SK-MEL-5 (cell line): ENCODE data around the gene TTC34. TPM values are rescaled to one million over a fixed set of nuclear protein-coding genes. Genes with fewer than 3 reads are reported as not detected.

Experiments
- DNase-seq: peaks from one replicate; pipeline ENCODE4 v3.0.0-alpha.2; 2016; ENCODE audit warnings: low read depth, low spot score
- in situ Hi-C: cut with HindIII; loops from 2 replicates; pipeline ENCODE4 v1.10.0; 2016; ENCODE audit warnings: low sequenced_read_pairs, high pct_unique_total_duplicates, low pct_unique_long_range_greater_than_20kb
- polyA plus RNA-seq, 2 experiments: library from polyadenylated mRNA; depleted of rRNA; stranded (reverse); fragments of >200 nt; gene quantifications; 2 replicates each; pipeline ENCODE4 v1.2.3, GENCODE V29; 2015
- total RNA-seq: library from RNA; depleted of rRNA; stranded (reverse); fragments of >200 nt; shearing (Covaris generic); gene quantifications from 2 replicates; pipeline ENCODE4 v1.2.3, GENCODE V29; 2014; rRNA removed

TTC34 gene, protein sequence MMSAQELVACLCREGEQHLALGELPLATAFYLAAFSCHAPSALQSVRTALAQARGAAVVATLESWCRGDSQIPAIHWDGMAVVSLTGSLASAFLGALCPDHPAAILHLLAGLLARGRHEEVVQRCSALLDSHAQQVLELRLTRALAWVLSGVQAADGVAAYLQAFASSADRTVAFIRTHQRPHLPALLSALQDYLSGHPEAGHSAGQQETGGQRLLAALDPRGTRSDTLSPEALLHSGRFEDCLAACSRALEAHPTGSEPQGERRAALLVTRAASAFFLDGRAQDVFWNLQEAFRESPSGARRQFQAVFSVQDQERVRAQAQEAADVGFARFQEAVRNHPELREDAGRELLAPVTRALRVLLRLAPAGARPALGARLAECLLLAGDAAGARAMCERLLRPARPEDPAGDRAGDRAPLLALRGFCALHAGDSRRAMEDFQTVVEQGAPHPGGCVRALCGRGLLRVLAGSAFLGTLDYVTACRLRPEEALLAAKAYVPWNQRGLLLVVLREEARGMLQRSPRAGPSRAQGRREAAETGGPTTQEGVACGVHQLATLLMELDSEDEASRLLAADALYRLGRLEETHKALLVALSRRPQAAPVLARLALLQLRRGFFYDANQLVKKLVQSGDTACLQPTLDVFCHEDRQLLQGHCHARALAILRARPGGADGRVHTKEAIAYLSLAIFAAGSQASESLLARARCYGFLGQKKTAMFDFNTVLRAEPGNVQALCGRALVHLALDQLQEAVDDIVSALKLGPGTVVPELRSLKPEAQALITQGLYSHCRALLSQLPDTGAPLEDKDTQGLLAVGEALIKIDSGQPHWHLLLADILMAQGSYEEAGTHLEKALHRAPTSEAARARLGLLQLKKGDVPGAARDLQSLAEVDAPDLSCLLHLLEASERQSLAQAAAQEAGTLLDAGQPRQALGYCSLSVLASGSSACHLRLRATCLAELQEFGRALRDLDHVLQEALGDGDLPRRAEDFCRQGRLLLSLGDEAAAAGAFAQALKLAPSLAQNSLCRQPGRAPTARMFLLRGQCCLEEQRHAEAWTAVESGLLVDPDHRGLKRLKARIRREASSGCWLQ
- 0.03 TPM in 2 replicates for total RNA-seq
- polyA plus RNA-seq (2015; cell fraction: cytosol; rRNA removed): 0.07 and 0.08 TPM in 2 replicates
- 0.96 and 2.1 TPM in 2 replicates for polyA plus RNA-seq (2015; cell fraction: nucleus; rRNA removed)

DNA sequence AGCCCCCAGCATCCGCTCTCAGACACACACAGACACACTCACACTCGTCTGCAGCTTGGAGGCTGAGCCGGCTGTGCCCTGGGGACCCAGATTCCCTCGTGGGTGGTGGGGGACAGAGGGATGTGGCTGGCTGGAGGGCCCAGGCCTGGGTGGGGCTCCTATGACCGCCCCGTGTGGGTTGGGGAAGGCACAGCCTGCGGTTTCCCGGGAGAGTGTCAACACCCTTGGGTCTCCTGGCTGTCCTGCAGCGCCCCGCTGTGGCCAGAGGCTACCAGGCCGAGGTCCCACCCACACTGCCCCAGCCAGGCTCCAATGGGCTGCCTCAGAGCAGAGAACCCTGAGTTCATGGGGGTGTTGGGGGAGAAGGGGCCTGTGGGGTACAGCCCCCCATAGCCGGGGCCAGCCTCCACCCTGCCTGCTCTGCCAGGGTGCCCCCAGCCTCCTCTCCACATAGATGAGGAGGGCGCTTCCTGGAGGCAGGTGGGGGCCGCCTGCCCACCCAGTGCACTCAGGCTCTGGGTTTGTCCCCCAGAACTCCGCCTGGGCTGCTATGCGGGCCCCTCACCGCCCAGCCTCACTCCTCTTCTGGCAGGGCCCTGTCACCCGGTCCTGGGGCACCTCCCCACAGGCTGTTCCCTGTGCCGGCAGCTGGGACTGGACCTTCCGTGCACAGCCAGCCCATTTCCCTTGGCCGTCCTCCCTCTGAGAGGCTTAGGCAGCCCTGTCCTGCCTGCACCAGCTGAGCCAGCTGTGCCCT, at the start of gene TTC34:
Gene TTC34 (minus strand): TSS at position 159 of the 757 bp plus-strand sequence. CDS start 866 bp downstream, outside the sequence.
- in situ Hi-C loops: no loop called here
- DNase-seq: peak; percentile 65

- in situ Hi-C loops: no loop called here
- DNase-seq: no peak
Observed at GRCh38 chr1:2850502-2850901, 49.0 kb upstream of the TTC34 start.

GRCh38 chr1:2848006-2848670, 46.6 kb upstream of the TTC34 start:
- no peak for DNase-seq
- in situ Hi-C loops: no loop called here

DNA sequence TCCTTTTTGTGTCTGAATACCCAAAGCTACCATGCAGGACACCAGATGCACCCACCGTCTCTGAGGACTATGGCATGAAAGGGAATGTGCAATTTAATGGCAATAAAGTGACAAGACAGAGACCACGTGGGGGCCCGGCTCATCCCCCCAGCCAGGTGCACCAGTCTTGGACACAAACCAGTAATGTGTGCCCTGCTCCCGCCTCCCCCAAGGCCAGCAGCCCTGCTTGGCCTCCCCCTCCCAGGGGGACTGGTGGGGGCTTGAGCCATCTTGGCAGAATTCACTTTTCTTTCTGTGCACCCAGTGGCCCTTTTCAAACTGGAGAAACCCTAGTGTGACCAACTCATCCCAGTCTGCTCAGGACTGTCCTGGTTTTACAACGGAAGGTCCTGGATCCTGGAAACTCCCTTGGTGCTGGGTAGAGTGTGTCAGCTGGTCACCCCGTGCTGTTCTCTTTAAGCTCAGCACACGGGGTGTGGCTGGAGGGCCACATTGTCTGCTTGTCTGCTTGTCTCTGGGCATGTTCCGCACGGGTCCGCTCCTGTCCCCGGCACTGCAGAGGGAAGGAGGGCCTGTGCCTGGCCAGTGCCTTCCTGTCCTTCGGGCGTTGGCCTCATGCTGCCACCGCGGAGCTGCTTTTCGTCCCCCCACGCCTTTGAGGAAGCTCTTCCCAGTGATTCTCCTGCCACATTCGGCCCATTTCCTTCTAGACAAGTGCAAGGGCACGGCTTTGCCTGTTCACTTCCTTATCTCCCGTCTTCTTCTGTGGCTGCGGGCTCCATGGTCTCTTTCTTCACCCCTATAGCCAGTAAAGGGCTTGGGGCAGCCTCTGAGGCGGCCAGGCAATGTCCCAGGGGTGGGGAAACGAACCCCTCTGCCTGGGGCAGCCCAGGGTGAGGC, 45.8 kb upstream of the TTC34 start:
- no peak for DNase-seq
- in situ Hi-C loops: no loop called here

GRCh38 chr1:2845869-2846268, 44.4 kb upstream of the TTC34 start:
- in situ Hi-C loops: no loop called here
- DNase-seq: no peak

DNA sequence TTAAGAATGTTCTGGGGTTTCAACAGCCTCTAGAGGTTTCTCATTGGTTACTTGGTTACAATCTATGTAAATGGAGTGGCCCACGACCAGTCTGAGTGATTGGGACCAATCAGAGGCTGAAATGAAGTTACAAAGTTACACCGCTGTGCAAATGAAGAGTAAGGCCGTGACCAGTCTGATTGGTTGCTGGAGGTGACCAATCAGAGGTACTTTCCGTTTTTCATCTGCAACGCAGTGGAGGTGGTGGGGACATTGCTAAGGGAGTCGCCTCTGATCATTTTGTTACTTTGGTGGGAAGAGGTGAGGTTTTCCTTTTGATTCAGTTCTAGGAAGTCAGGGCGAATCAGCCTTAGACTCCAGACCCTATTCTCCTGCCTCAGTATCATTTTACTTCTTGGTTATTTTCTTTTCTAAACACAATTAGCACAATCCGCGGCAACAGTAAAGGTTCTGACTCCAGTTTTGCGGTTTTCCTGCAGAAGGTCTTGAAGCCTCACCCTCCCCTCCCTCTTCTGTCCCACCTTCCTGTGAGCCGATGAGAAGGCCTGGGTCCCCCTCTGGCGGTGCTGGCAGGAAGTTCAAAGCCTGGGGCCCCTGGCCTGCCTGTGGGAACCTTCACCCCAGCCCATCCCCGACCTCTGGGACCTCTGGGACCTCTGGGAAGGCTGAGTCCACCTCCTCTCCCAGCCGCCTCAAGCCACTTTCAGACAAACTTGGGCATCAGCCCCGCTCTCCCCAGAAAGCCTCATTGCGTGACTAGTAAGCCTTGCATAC, 38.7 kb upstream of the TTC34 start:
- in situ Hi-C loops: no loop called here
- DNase-seq: peak; percentile 4

GRCh38 chr1:2837823-2838222, 36.3 kb upstream of the TTC34 start:
- in situ Hi-C loops: no loop called here
- DNase-seq: no peak

- no peak for DNase-seq
- in situ Hi-C loops: no loop called here
Observed at GRCh38 chr1:2837316-2837715, 35.8 kb upstream of the TTC34 start.

DNA sequence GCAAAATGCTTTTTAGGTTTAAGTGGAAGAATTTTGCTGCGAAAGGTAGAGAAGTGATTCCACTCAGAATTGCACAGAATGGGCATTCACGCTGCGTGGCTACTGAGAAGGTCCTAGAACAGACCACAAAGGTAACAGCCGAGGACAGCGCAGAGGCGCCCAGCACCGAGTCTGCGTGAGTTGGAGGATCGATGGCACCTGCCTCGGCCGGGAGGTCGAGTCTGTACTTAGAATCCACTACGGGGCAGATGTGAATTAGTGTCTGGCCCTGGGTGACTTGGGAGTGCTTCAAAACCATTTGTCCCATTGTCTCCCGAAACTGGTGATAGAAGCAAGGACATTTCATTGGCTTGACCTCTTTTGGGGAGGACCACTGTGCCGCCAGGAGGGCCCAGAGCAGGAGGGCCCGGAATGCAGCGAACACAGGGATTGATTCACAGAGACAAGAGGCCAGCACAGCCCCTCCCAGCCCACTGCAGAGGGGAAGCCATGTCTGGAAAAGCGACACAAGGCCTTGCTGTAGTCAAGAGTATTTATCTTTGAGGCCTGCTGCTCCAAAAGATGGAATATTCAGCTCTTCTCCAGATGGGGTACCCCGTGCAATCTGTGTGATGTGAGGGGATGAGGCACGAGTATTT, 35.0 kb upstream of the TTC34 start:
- DNase-seq: no peak
- in situ Hi-C loops: no loop called here

DNA sequence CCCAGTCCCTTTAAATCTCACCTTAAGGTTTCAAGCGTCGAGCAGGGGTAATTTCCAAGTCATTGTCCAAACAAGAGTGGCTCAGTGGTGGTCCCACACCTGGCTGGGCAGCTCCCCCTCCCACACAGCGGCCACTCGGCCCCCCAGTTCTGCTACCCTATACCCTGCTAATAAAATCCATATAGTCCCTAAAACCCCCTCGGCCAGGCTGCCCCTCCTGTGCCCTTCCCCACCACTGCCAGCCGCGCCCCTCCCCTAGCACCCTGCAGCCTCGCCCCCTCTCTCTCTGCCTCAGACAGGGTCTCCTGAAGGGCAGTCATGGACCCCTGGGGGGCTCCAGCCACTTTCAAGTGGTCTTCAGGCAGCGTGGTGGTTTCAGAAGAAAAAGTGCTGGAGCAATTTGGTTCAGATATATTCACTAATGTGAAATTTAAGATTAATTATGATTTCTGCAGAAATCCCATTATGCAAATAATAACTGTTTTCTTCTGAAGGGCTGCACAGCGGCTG, 34.2 kb upstream of the TTC34 start:
- no peak for DNase-seq
- in situ Hi-C loops: no loop called here

- DNase-seq: no peak
- in situ Hi-C loops: no loop called here
Observed at GRCh38 chr1:2834741-2835564, 33.5 kb upstream of the TTC34 start.

- in situ Hi-C loops: no loop called here
- no peak for DNase-seq
Observed at GRCh38 chr1:2834146-2834475, 32.6 kb upstream of the TTC34 start.

- in situ Hi-C loops: no loop called here
- DNase-seq: no peak
Observed at GRCh38 chr1:2833454-2834145, 32.1 kb upstream of the TTC34 start.
